AG20443 (cell line): ENCODE data around the gene PPIE.

Experiments used
- DNase-seq: peaks from one replicate; pipeline ENCODE4 v3.0.0; 2012; ENCODE audit warnings: low spot score, mixed read lengths

Gene PPIE

DNA sequence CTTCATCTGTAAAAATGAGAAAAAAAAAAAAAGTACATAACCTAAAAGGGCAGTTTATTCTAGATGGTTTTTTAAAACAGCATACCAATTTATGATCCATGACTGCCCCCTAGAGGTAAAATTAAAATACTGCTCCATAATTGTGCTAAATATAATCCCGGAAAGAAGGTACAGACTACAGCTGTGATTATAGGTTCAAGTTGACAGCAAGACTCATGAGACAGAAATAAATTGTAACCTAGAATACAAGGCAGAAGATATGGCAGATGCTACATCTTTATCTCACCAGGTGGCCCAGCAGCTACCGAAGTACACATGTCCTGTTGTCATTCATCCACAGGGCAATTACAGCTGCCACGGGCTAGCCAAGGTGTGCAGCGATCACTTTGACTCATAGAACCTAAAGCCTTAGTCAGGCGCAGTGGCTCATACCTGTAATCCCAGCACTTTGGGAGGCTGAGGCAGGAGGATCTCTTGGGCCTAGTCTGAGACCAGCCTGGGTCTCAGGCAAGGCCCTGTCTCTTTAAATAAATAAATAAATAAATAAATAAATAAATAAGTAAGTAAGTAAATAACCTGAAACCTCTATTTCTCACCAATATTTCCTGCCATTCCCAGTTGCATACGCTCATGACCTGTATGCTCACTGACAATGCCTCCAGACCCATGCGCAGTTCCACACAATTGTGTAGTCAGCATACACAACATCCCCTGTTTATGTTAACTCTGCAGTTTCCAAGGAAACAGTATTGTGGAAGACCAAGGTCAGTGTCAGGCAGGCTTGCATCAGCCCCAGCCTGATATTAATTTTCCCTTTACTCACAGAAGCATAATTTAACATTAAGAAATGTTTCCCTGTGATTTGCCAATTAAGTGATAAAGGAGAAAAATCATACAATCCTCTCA is 18.3 kb upstream of the PPIE start:
- DNase-seq, result peak; percentile 40

DNA sequence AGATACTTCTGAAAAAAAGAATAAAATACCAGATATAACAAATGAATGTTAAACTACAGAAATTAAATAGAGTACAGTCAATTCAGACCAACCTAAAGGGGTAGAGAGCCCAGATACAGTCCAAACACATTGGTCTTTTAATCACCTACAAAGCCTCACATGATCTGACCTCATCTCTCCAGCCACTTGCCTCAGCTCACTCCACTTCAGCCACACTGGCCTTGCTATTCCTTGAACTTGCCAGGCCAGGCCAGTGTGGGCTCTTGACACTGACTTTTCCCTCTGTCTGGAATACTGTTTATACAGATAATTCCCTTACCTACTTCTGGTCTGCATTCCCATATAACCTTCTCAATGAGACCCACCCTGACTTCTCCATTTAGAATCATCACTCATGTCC is 17.0 kb upstream of the PPIE start:
- DNase-seq, result no peak

DNA sequence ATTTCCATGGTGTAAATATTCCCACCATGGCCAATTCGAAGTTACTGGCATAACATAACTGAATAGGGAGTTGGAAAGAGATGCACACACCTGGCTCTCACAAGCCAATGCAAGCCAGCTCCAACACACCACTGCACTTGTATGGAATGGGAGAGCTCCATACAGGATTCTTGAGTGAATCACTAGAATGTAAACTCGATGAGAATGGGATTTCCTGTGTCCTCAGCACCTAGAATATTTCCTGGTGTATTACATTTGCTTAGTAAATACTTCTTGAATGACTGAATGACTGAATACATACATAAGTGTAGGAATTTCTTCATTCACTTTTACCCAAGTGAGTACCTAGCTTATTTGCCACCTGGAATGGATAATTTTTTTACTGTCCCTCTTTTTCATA is 16.2 kb upstream of the PPIE start:
- no peak for DNase-seq

DNA sequence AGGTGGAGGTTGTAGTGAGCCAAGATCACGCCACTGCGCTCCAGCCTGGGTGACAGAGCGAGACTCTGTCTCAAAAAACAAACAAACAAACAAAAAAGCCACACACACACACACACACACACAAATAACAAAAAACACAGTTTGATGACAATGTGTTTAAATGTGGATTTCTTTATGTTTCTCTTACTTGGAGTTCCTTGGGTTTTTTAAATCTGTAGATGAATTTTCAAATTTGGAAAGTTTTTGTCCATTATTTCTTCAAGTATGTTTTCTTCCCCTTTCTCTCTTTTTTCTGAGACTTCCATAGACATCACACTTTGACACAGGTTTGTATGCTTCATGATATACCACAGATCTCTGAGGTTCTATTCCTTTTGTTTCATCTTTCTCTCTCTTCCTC is 12.1 kb upstream of the PPIE start:
- DNase-seq, result no peak

DNA sequence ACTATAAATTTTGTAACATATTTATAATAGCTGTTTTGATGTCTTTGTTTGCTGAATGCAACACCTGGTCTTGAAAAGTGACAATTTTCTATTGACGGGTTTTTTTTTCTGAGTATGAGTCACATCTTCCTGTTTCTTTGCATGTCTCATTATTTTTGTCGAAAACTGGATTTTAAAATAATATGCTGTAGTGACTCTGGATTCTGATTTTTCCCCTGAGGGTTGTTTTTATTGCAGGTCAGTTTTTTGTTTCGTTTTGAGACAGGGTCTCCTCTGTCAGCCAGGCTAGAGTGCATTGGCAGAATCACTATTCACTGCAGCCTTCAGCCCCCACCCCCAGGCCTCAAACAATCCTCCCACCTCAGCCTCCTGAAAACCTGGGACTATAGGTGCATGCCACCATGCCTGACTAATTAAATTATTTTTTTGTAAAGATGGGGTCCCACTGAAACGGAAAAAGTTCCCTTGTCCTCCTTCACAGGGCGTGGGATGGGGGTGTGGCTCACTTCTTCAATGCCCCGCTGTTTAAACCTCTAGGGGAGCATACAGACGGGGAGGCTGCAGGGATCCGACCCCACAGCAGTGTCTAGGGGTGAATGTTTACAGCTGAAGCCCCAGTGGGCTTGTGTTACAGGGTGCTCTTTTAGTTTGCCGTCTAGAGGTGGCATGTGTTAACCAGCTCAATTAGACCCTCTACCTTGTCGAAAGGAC is 11.3 kb upstream of the PPIE start:
- DNase-seq, result no peak

DNA sequence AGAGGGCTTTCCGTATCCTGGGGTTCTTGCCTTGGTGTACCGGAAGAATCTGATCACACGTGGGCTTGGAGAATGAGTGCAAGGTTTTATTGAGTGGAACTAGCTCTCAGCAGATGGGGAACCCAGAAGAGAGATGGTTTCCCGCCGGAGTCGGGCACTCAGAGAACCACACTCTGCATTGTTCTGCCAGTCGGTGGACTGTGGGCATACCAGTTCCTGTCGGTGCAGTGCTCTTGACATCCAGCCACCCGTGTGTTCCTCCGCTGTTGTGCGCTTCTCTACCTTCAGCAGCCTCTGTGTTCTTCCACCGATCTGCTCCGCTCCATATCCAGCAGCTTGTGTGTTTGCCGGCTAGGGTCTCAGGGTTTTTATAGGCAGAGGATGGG is 10.8 kb upstream of the PPIE start:
- DNase-seq, result no peak

DNA sequence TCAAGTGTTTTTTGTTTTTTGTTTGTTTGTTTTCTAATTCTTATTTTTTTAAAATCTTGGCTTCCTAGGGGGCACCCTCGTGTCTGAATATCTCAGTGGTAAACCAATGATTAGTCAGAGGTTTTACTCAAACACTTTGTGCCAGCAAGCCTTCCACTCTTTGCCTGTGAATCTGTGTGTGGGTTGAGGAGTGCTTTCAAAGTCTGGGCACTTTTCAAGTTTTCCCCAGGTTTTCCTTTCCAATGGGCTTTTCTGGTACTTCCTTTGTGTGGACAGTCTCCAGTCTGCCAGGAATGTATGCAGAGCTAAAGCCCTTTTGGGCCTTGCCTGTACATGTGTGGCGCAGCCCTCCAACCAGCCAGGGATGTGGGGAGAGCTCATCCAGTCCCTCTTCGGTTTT is 9.7 kb upstream of the PPIE start:
- DNase-seq, result peak; percentile 38

DNA sequence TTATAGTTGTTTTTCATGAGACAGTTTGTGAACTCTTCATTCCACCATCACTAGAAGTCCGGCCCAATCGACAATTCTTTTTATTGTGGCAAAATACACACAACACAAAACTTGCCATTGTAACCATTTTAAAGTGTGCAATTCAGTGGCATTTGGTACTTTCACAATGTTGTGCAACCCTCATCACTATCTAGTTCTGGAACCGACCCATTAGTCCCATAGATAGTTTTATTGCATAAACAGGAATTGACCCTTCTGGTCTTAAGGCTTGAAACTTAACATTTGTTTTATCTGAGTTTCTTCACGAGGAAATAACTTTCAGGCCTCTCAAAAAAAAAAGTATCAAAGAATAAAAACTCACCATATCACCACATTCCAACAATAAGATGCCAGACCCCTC is 8.8 kb upstream of the PPIE start:
- no peak for DNase-seq

DNA sequence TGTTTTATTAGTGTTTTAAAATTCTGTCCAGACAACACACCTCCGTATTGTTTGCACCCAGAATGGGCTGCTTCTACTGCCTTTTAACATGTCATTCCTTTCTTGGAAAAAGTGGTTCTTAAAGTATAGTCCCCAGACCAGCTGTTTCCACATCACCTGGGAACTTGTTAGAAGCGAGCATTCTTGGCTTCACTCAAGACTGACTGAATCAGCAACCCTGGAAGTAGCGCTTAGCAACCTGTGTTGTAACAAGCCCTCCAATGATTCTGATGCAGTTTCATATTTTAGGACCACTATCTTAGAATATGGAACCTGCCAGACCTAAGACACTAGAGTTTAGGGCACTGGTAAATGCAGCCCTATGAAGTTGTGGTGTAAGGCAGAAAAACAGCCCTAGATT is 6.0 kb upstream of the PPIE start:
- DNase-seq, result no peak

DNA sequence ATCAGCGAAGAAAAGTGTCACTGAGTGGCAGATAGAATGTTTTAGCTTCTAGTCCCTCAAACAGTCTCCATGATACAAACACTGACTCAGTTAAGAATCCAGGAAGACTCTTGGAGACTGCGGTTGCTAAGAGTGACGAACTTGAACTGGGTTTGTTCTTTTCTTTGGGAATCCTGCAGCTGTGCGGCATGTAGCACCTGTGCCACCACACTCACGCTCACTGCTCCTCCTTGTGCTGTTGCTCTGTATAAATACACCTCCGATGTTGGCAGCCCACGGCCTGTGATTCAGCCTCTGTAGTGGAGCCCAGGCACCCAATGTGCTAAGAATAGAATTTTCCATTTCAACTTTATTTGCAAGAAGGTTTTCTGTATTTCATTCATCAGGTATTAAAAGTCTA is 5.5 kb upstream of the PPIE start:
- no peak for DNase-seq

DNA sequence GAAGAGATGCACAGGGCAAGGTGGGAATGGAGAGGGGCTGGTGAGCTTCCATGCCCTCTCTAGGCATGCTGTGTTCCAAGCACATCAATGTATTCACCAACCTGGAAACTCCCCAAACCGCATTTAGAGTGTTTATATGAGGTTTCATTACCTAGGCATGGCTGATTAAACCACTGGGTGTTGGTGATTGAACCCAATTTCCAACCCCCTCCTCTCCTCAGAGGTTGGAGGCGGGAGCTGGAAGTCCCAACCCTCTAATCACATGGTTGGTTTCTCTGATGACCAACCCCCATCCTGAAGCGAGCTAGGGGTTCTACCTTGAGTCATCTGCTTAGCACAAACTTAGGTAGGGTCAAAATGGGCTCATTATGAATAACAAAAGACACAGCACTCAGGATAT is 3.0 kb upstream of the PPIE start:
- DNase-seq, result no peak

DNA sequence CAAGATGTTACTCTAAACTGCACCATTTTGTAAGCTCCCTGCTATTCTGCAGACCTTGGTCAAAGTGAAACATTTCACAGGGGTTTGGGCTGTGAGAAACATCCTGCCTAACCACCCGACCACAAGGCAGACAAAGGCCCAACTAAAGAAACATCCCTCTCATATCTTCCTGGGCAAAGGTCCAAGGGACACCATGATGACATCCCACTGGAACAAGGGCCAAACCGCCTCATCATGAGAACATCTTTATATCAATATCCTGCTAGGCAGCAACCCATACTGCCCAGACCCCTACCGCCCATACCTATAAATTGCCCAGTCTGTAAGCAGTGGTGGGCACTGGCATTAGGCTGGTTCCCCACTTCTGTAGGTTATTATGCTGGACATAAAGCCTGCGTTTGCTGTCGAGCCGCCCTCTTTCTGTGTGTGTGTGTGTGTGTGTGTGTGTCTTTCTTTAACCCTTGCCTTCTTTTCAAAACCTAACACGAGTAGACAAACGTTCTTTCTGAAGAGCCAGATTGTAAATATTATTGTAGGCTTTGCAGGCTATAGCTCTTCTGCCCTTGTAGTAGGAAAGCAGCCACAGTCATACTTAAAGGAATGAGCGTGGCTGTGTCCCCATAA is 1.0 kb upstream of the PPIE start:
- no peak for DNase-seq

DNA sequence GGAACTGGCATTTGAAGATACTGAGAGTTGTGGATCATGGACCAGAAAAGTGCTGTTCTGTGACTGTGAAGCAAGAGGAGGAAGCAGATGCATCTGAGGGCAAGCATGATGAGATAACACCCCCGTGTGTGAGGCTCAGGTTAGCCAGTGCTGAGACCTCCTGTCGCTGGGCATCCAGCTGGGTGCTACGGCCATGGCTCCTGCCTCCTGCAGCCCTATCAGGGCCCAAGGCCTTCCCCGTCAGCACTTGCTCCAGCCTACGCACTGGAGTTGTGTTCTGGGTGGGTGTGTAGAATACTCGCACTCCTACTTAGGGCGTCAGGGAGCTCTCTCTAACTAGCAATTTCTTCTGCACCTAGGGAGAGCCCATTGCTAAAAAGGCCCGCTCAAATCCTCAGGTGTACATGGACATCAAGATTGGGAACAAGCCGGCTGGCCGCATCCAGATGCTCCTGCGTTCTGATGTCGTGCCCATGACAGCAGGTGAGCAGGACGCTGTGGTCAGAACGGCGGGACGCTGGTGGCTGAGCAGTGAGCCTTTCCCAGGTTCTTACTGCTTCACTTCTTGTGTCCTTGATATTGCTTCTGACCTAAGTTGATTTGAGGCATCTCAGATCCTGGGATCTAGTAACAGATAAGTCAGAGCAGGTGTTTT is 6.5 kb downstream of the PPIE start:
- DNase-seq, result no peak

DNA sequence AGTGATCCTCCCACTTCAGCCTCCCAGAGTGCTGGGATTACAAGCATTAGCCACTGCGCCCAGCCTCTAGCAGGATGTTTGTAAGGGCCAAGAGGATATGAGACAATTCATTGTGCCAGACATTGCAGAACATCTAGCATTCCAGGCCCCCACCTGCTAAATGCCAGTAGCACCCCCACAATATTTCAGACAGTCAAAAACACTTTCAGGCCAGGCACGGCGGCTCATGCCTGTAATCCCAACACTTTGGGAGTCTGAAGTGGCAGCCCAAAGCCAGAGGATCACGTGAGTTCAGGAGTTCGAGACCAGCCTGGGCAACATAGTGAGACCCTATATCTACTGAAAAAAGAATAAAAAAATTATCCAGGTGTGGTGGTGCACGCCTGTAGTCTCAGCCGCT is 12.9 kb downstream of the PPIE start:
- no peak for DNase-seq

DNA sequence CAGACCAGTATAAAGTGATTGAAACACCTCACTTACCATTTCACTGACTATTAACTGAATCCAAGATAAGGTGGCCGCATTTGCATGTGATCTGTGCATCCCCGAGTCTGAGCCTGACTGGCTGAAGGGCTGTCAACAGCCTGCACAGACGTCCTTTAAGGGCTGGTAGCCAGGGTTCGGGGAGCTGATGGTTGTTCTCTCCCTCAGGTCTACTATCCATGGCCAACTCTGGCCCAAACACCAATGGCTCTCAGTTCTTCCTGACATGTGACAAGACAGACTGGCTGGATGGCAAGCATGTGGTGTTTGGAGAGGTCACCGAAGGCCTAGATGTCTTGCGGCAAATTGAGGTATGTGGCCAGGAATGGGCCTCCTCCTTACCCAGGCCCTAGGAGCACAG is 14.0 kb downstream of the PPIE start:
- DNase-seq, result no peak

DNA sequence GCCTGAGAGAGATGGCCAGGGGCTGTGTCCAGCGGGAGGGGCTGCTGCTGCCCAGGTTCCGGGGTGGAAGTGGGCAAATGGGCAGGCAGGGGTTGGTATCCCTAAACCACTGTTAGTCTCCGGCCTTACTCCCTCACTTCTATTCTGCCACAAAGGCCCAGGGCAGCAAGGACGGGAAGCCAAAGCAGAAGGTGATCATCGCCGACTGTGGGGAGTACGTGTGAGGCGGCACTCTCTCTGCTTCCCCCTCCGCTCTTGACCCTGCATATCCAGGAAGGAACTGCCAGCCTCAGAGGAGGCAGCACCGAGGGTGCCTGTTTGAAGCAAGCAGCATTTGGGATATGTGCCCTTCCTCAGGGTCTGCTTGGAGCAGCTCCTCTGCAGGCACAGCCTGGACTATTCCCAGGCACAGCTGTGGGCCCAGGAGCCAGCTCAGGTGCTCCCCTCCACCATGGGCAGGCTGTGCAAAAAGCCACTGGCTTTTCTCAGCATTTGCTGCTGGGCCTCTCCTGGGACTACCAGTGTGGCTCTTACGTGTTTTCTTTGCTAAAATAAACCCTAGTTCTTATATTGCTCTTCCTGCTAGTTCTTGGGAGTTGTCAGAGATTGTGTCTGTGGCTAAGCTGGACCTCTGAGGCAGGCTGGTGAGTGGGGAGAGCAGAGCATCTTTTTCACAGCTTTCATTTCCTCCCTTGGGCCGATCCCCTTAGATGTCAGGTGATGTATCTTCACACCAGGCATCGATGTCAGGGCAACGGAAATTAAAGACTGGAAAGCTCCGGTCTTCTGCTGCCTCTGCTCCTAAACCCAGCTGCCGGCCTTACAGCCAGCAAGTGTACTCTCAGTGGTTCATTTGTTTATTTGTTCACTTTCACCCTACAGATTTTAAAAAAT is 14.7 kb downstream of the PPIE start:
- no peak for DNase-seq

DNA sequence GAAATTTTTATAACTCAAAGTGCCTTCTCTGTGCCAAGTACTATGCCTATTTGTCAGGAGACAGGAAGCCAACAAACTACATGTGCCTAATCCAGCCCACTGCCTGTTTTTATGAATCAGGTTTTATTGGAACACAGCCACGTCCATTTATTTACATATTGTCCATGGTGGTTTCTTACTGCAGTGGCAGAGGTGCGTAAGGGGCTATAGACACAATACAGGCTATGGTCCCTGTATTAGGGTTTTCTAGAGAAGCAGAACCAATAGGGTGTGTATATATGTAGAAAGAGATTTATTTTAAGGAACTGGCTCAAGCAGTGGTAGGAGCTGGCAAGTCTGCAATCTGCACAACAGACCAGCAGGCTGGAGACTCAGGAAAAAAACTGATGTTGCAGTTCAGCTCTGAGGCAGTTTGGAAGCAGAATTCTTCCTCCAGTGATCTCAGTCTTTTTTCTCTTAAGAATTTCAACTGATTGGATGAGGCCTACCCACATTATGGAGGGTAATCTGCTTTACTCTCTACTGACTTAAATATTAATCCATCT is 15.4 kb downstream of the PPIE start:
- DNase-seq, result no peak

DNA sequence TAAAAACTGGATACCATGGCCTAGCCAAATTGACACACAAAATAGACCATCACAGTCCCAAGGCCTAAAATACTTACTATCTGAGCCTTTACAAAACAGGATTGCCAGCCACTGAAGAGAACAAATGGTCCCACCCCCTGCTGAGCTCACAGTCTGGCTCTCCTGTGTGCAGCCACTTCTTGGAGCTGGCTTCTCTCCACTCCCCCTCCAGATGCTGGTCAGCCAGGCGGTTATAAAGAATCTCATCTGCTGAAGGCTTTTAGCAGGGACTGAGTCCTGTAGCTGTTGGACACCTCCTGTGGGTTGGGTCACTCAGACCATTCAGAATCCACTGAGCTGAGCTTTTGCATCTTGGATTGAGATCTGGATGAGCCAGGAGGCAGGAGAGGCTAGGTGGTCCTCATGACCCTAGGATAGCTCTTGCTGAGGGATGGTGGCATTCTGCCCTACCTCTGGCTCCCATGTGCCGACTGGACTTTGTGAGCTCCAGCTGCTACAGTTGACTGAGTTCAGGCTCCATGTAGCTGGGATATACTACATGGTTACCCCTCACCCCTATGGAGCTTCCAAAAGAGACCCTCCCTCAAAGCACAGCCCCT is 16.3 kb downstream of the PPIE start:
- no peak for DNase-seq

DNA sequence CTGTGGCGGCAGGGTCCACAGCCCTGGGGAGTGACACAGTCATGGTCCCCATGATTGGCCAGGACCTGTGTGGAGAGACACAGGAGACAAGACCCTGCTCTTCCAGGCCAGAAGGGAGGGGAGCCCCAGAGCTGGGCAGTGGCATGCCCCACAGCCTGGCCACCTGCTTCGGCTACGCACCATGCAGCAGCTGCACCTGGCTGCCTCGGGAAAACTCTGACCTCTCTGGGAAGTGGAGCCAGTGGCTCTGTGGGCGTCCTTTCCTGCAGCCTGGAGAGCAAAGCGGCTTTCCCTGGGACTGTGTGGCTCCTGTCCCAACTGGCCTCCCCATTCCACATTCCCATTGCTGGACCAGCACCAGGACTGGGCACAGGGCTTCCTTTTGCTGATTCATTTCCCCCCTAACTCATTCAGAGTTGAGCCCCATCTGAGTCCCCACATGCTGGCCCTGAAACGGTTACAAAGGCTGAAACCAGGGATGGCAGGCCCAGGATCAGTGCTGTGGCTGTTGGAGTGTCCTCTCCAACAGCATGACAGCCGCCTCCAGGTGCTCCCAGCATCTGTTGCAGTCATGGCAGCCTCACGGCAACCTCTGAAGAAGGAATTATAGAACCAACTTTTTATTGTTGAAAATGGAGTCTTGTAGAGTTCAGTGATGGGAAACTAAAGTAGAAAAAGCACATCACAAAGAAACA is 17.4 kb downstream of the PPIE start:
- DNase-seq, result no peak

DNA sequence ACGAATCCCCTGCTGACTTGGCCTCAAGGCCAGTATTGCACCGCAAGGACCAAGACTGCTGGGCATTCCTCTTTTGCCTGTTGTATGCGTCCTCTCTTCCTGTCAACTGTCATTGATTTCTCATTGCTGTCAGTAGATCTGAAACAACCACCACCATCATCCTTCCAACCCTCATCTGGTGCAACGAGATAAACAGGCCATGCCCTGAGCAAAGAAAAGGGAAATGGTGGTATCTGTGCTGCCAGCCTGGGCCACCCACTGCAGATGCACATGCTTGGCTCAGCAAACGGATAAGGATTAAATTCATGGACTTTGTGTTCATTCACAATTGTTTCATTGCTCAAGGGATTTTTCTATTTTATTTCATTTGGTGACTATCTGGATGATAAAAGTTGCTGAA is 18.8 kb downstream of the PPIE start:
- DNase-seq, result no peak
